Activated naive CD4-positive, alpha-beta T cell treated with anti-CD3 and anti-CD28 coated beads, Interleukin-2, amount 50 U/mL, for 24 hours (primary cell): ENCODE data around the gene MIB2.
"Not testable (repeated sequence)": the region's sequence is repeated elsewhere in the genome, so short reads cannot be mapped to it uniquely, and the experiment has no call there.

Experiments
- H3K27ac Mint-ChIP-seq: one replicate; pipeline ENCODE4 v1.8.0; 2021; ENCODE audit warnings: mild to moderate bottlenecking, mixed read lengths
- H3K27me3 Mint-ChIP-seq: one replicate; pipeline ENCODE4 v1.8.0; 2021; ENCODE audit warnings: mixed read lengths
- H3K36me3 Mint-ChIP-seq: one replicate; pipeline ENCODE4 v1.8.0; 2021; ENCODE audit warnings: mixed read lengths
- H3K4me1 Mint-ChIP-seq: one replicate; pipeline ENCODE4 v1.8.0; 2021; ENCODE audit warnings: mixed read lengths
- H3K4me3 Mint-ChIP-seq: one replicate; pipeline ENCODE4 v1.8.0; 2021; ENCODE audit warnings: mild to moderate bottlenecking, mixed read lengths
- H3K9me3 Mint-ChIP-seq: one replicate; pipeline ENCODE4 v1.8.0; 2021; ENCODE audit warnings: mixed read lengths

The MIB2 gene

GRCh38 chr1:1594602-1595260 lies 20.6 kb upstream of the MIB2 start:
- Mint-ChIP-seq H3K9me3 (no peaks in the 10 kb centered on the region), H3K4me1 (peaks cover 10% of the 10 kb centered on the region), H3K4me3 (no peak overlapping the region), H3K36me3 (no peaks in the 10 kb centered on the region), H3K27me3 (no peaks in the 10 kb centered on the region), H3K27ac (no peak overlapping the region)

- H3K9me3 Mint-ChIP-seq, H3K36me3 Mint-ChIP-seq, H3K4me3 Mint-ChIP-seq, H3K27ac Mint-ChIP-seq, H3K27me3 Mint-ChIP-seq, H3K4me1 Mint-ChIP-seq: not testable (repeated sequence)
Observed at GRCh38 chr1:1595341-1595740, 20.0 kb upstream of the MIB2 start.

- Mint-ChIP-seq H3K9me3 (no peaks in the 10 kb centered on the region), H3K4me3 (no peak overlapping the region), H3K27me3 (no peaks in the 10 kb centered on the region), H3K36me3 (no peaks in the 10 kb centered on the region), H3K4me1 (peaks cover 10% of the 10 kb centered on the region), H3K27ac (no peak overlapping the region)
Observed at GRCh38 chr1:1596493-1597274, 18.6 kb upstream of the MIB2 start.

- H3K4me1 Mint-ChIP-seq, result peaks cover 10% of the 10 kb centered on the region
- H3K27me3 Mint-ChIP-seq, result no peaks in the 10 kb centered on the region
- H3K4me3 Mint-ChIP-seq, result peak overlapping the region; percentile 45
- no peaks in the 10 kb centered on the region for H3K9me3 Mint-ChIP-seq
- H3K27ac Mint-ChIP-seq, result no peak overlapping the region
- no peaks in the 10 kb centered on the region for H3K36me3 Mint-ChIP-seq
Observed at GRCh38 chr1:1597275-1597930, 17.9 kb upstream of the MIB2 start.

- Mint-ChIP-seq H3K36me3 (no peaks in the 10 kb centered on the region), H3K27me3 (no peaks in the 10 kb centered on the region), H3K27ac (no peak overlapping the region), H3K9me3 (no peaks in the 10 kb centered on the region), H3K4me3 (peak overlapping the region; percentile 45), H3K4me1 (peaks cover 10% of the 10 kb centered on the region)
Observed at GRCh38 chr1:1598051-1598719, 17.1 kb upstream of the MIB2 start.

- H3K27ac Mint-ChIP-seq, result peak overlapping the region; percentile 85
Observed at GRCh38 chr1:1598720-1599029, 16.6 kb upstream of the MIB2 start.

GRCh38 chr1:1599030-1599934 lies 16.0 kb upstream of the MIB2 start:
- peak overlapping the region; percentile 85 for H3K27ac Mint-ChIP-seq
- H3K4me1 Mint-ChIP-seq, result peaks cover 10% of the 10 kb centered on the region
- H3K9me3 Mint-ChIP-seq, result no peaks in the 10 kb centered on the region
- H3K4me3 Mint-ChIP-seq, result peak overlapping the region; percentile 82
- no peaks in the 10 kb centered on the region for H3K27me3 Mint-ChIP-seq
- H3K36me3 Mint-ChIP-seq, result no peaks in the 10 kb centered on the region

More at GRCh38 chr1:1598720-1599029, 16.6 kb upstream of the MIB2 start:
- Mint-ChIP-seq H3K27me3 (no peaks in the 10 kb centered on the region), H3K36me3 (no peaks in the 10 kb centered on the region), H3K4me3 (peak overlapping the region; percentile 82), H3K4me1 (peaks cover 10% of the 10 kb centered on the region), H3K9me3 (no peaks in the 10 kb centered on the region)

GRCh38 chr1:1599935-1600860 lies 15.1 kb upstream of the MIB2 start, which contains the start of gene FNDC10:
Gene FNDC10, minus strand, starts transcription at chr1:1600135. Its CDS starts 120 bp downstream, at chr1:1600015.
- H3K27ac Mint-ChIP-seq, result peak within 1 kb of the TSS; percentile 85
- H3K27me3 Mint-ChIP-seq, result no peaks in the 10 kb centered on the region
- H3K4me3 Mint-ChIP-seq, result peak within 1 kb of the TSS; percentile 82
- no peaks in the 10 kb centered on the region for H3K36me3 Mint-ChIP-seq
- no peaks in the 10 kb centered on the region for H3K9me3 Mint-ChIP-seq
- peaks cover 10% of the 10 kb centered on the region for H3K4me1 Mint-ChIP-seq

- no peaks in the 10 kb centered on the region for H3K9me3 Mint-ChIP-seq
- H3K27me3 Mint-ChIP-seq, result no peaks in the 10 kb centered on the region
- no peak overlapping the region for H3K27ac Mint-ChIP-seq
- peaks cover 10% of the 10 kb centered on the region for H3K4me1 Mint-ChIP-seq
- no peaks in the 10 kb centered on the region for H3K36me3 Mint-ChIP-seq
- H3K4me3 Mint-ChIP-seq, result peak overlapping the region; percentile 55
Observed at GRCh38 chr1:1600861-1601563, 14.3 kb upstream of the MIB2 start.

- Mint-ChIP-seq H3K9me3 (no peaks in the 10 kb centered on the region), H3K27me3 (no peaks in the 10 kb centered on the region), H3K4me1 (peaks cover 12% of the 10 kb centered on the region), H3K4me3 (no peak overlapping the region), H3K36me3 (no peaks in the 10 kb centered on the region), H3K27ac (no peak overlapping the region)
Observed at GRCh38 chr1:1601564-1602303, 13.6 kb upstream of the MIB2 start.

- Mint-ChIP-seq H3K27ac (peak overlapping the region; percentile 80), H3K4me3 (no peak overlapping the region), H3K4me1 (peaks cover 18% of the 10 kb centered on the region), H3K36me3 (no peaks in the 10 kb centered on the region), H3K27me3 (no peaks in the 10 kb centered on the region), H3K9me3 (no peaks in the 10 kb centered on the region)
Observed at GRCh38 chr1:1602304-1602967, 12.9 kb upstream of the MIB2 start.

GRCh38 chr1:1602968-1603506 lies 12.3 kb upstream of the MIB2 start:
- Mint-ChIP-seq H3K4me3 (no peak overlapping the region), H3K36me3 (no peaks in the 10 kb centered on the region), H3K27ac (peak overlapping the region; percentile 80), H3K27me3 (no peaks in the 10 kb centered on the region), H3K4me1 (peaks cover 14% of the 10 kb centered on the region), H3K9me3 (no peaks in the 10 kb centered on the region)
